Placental epithelial cell (primary cell): ENCODE measurements around the gene FAM47B. TPM values are rescaled to one million over a fixed set of nuclear protein-coding genes. Genes with fewer than 3 reads are reported as not detected.

Source experiments
- total RNA-seq: library from RNA; depleted of rRNA; stranded (reverse); fragments of >200 nt; gene quantifications from 2 replicates; pipeline ENCODE4 v1.2.3, GENCODE V29; 2012

Gene FAM47B
- not detected in 2 replicates for total RNA-seq

DNA sequence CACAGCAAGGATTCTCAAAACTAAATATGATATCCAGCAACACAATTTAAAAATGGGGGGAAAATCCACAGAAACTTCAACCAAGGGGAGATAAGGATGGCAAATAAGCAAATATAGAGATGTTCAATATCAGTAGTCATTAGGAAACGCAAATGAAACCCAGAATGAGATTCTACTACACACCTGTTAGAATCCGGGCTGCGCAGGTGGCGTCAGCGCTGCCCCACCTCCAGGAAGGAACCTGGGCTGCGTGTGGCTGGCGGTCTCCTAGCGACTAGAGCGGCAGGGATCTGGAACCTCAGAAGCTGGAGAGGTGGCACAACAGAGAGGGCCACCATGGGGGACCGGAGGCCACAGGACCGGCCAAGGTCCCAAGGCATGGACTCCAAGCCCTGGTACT is at the start of gene FAM47B:
Gene FAM47B, plus strand, starts transcription at position 301 of the 400 bp plus-strand sequence. Its CDS starts 36 bp downstream, at position 337.

